Mucosa of gallbladder (tissue), 1 donor: ENCODE measurements around the gene ASH1L. TPM values are rescaled to one million over a fixed set of nuclear protein-coding genes. Genes with fewer than 3 reads are reported as not detected.
"Not testable (repeated sequence)": the region's sequence is repeated elsewhere in the genome, so short reads cannot be mapped to it uniquely, and the experiment has no call there.

Experiments
- DNase-seq: peaks from one replicate; pipeline ENCODE4 v3.0.0-alpha.2; 2020; ENCODE audit warnings: low spot score
- total RNA-seq: library from RNA; stranded (reverse); gene quantifications from one replicate; pipeline ENCODE4 v1.2.1, GENCODE V29; 2021
- donor health status: DM: no; HTN: no; CAD: no.

Gene ASH1L
- total RNA-seq, 1 donor from 2014 or later, result 52.2 TPM

GRCh38 chr1:155442431-155442830 is 120.2 kb downstream of the ASH1L start:
- DNase-seq, result not testable (repeated sequence)

- no peak for DNase-seq
Observed at GRCh38 chr1:155437405-155437804, 125.2 kb downstream of the ASH1L start.

GRCh38 chr1:155433831-155434389 is 128.7 kb downstream of the ASH1L start:
- DNase-seq, result not testable (repeated sequence)

DNA sequence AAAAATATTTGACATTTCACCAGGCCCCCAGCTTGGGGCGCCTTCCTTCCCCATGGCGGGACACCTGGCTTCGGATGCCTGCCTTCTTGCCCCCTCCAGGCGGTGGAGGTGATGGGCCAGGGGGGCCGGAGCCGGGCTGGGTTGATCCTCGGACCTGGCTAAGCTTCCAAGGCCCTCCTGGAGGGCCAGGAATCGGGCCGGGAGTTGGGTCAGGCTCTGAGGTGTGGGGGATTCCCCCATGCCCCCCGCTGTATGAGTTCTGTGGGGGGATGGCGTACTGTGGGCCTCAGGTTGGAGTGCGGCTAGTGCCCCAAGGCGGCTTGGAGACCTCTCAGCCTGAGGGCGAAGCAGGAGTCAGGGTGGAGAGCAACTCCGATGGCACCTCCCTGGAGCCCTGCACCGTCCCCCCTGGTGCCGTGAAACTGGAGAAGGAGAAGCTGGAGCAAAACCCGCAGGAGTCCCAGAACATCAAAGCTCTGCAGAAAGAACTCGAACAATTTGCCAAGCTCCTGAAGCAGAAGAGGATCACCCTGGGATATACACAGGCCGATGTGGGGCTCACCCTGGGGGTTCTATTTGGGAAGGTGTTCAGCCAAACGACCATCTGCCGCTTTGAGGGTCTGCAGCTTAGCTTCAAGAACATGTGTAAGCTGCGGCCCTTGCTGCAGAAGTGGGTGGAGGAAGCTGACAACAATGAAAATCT is 129.3 kb downstream of the ASH1L start:
- not testable (repeated sequence) for DNase-seq

- DNase-seq, result no peak
Observed at GRCh38 chr1:155424091-155424490, 138.5 kb downstream of the ASH1L start.

- no peak for DNase-seq
Observed at GRCh38 chr1:155420788-155421187, 141.8 kb downstream of the ASH1L start.

GRCh38 chr1:155411840-155412239 is 150.8 kb downstream of the ASH1L start:
- not testable (repeated sequence) for DNase-seq

GRCh38 chr1:155410931-155411330 is 151.7 kb downstream of the ASH1L start:
- no peak for DNase-seq

- peak; percentile 14 for DNase-seq
Observed at GRCh38 chr1:155396874-155397476, 165.6 kb downstream of the ASH1L start.

DNA sequence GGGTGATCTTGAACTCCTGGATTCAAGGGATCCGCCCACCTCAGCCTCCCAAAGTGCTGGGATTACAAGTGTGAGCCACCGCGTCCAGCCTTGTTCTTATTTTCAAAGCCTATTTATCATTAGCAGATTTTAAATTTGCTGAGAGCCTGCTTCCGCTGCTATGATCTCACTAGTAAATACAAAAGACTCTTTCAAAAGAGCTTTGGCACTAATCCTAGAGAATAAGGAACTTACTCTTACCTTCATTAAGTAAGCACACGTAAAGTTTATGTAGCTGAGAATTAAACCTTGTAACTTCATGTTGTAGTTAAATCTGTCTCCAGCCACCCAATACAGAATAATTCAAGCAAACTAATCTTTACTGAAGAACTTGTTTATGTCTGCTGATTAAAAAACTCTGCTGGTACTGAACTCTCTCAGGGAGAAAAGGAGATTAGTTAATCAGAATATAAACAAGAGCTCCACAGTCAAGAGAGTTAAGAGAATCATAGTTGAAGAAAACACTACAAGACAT is 169.6 kb downstream of the ASH1L start:
- DNase-seq, result peak; percentile 15

- DNase-seq, result no peak
Observed at GRCh38 chr1:155389826-155390225, 172.8 kb downstream of the ASH1L start.

DNA sequence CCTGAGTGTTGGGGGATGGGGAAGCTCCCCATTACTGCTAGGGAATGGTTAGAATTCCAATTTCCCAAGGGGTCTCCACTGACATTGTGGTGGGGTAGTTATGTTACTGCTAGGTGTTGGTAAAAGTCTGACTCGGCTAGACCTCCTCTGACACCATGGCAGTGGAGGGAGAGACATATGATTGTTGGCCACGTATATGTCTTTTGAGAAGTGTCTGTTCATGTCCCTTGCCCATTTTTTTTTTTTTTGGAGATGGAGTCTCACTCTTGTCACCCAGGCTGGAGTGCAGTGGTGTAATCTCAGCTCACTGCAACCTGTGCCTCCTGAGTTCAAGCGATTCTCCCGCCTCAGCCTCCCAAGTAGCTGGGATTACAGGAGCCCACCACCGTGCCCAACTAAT is 176.8 kb downstream of the ASH1L start:
- DNase-seq, result not testable (repeated sequence)

DNA sequence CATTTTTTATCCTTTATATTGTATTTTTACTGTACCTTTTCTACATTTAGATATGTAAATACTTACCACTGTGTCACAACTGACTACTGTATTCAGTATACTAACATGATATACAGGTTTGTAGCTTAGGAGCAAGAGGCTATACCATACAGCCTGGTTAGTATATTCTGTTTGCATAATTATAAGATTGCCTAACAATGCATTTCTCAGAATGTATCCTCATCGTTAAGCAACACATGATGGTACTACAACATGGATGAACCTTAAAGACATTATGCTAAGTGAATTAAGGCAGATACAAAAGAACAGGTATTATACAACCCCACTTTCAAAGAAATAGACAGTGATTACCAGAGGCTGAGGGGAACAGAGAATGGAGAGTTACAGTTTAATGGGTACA is 179.2 kb downstream of the ASH1L start:
- DNase-seq, result no peak

DNA sequence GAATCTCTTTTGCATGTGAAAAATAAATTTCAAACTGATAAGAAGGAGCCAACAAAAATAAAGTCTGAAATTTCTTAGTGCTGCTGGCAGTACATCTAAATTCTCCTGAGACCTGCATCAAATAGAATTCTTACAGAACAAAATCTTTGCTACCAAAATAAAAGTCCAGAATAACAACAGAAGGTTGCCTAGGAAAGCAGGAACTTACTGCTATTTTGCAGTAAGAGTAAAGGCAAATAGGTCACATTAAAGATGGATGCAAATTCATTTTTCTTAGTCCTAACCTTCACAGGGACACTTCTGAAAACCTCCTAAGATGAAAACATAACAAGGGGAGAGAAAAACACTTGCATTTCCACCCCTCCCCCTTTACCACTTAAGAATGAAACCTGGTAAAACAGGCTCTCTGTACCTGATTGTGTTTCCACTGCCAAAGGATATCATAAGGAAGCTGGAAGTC is 182.9 kb downstream of the ASH1L start:
- no peak for DNase-seq

GRCh38 chr1:155379180-155379579 is 183.4 kb downstream of the ASH1L start:
- DNase-seq, result no peak

DNA sequence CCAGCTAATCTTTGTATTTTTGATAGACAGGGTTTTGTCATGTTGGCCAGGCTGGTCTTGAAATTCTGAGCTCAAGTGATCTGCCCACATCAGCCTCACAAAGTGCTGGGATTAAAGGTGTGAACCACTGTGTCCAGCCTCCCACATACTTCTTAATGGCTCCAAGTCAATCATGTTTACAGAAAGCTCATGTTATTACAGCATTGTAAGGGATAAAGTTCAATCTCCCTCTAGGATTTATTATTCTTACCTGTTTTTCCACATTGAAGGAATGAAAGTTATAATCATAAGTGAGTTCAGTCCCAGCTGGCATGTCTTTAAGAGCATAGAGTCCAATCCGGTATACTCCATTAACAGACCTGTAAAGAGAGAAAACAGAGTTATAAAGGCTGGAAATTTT is 202.6 kb downstream of the ASH1L start:
- no peak for DNase-seq

- no peak for DNase-seq
Observed at GRCh38 chr1:155352631-155353030, 210.0 kb downstream of the ASH1L start.

DNA sequence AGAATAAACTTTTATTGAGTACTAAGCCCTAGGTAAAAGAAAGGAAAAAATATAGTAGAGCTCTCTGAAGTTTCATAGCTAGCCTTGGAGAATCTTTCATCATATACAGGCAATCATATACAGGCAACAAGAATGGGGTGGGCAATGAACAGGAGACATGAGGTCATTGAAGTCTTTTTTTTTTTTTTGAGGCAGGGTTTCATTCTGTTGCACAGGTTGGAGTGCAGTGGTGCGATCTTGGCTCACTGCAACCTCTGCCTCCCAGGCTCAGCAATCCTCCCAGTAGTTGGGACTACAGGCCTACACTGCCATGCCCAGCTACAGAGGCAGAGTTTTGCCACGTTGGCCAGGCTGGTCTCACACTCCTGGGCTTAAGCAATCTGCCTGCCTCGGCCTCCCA is 219.8 kb downstream of the ASH1L start:
- DNase-seq, result no peak

DNA sequence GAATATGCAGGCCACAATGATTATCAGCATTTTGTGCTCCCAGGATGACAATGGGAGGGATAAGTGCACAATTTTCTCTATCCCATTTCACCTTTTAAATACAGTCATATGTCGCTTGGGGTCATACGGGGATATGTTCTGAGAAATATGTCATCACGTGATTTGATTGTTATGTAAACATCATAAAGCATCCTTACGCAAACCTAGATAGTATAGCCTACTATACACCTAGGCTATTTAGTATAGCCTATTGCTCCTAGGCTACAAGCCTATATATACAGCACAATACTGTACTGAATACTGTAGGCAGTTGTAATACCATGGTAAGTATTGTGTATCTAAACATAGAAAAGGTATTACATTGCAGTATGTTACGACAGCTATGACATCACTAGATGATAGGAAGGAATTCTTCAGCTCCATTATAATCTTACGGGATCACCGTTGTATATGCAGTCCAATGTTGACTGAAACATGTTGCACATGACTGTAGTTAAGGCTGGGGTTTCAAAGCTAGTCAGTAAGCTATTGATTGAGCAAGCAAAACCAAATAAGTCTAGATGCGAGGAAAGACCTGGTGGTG is 223.0 kb downstream of the ASH1L start:
- no peak for DNase-seq

DNA sequence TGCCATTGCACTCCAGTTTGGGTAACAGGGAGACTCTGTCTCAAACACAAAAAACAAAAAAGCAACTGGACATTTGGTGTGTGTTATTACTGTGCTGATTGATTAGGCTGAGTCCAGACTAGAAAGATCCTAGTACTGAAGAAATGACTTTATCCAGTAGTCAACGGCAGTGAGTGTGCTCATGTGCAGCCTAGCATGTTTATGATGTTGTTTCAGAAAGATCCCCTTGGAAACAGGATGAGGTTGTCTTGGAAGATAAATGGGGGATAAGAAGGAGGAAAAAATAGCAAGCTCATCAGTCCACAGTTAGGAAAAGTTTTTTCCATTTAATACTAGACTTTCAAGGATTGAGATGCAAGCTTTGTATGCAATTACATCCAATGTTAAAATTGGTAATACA is 227.6 kb downstream of the ASH1L start:
- no peak for DNase-seq

- DNase-seq, result no peak
Observed at GRCh38 chr1:155329980-155330598, 232.5 kb downstream of the ASH1L start.

GRCh38 chr1:155328856-155329255 is 233.7 kb downstream of the ASH1L start:
- DNase-seq, result not testable (repeated sequence)
